Measurements from ENCODE around the gene PCGF2.
"Not testable (repeated sequence)": the region's sequence is repeated elsewhere in the genome, so short reads cannot be mapped to it uniquely, and the experiment has no call there.

PCGF2 gene

DNA sequence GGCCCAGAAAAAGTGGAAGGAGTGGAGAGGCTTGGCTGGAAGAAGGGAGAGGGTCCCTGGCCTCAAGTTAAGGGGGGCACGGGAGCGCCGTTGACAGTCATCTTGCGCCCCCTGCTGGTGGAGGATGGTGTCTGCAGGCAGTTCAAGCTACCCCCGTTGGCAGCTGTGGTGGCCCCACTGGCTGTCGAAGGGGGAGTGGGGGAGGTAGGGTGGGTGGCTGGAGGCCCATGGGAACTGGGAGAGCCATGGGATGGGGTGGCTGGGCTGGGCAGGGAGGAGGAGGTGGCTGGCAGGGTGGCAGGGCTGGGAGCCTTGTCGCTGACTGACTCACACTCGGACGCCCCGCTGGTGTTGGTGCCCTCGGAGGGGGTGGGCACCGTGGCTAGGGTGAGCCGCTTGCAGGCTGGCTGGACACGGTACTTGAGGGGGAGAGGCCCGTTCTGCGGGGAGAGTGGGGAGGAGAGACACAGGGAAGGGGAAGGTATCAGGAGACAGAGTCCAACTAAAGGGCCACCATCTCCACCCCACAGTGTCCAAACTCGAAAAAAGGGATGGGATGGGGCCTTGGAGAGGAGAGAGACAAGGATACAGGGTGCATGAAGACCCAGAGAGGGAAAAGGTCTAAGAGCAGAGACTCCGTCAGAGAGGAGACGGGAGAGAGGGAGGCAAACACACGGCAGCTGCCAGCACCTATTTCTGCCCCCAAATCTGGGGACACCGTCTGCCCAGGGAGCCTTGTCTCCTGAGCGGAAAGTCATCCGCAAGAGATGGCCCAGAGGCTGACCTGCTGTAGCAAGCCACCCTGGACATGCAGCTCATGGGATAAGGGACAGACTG is 12.8 kb downstream of the PCGF2 start:
- no peak for DNase-seq (ENCODE audit: low spot score)

GRCh38 chr17:38733982-38734973 is 13.9 kb downstream of the PCGF2 start:
- no peak for DNase-seq (ENCODE audit: low spot score)

- DNase-seq (ENCODE audit: low spot score): no peak
Measured at GRCh38 chr17:38733282-38733981, 14.7 kb downstream of the PCGF2 start.

DNA sequence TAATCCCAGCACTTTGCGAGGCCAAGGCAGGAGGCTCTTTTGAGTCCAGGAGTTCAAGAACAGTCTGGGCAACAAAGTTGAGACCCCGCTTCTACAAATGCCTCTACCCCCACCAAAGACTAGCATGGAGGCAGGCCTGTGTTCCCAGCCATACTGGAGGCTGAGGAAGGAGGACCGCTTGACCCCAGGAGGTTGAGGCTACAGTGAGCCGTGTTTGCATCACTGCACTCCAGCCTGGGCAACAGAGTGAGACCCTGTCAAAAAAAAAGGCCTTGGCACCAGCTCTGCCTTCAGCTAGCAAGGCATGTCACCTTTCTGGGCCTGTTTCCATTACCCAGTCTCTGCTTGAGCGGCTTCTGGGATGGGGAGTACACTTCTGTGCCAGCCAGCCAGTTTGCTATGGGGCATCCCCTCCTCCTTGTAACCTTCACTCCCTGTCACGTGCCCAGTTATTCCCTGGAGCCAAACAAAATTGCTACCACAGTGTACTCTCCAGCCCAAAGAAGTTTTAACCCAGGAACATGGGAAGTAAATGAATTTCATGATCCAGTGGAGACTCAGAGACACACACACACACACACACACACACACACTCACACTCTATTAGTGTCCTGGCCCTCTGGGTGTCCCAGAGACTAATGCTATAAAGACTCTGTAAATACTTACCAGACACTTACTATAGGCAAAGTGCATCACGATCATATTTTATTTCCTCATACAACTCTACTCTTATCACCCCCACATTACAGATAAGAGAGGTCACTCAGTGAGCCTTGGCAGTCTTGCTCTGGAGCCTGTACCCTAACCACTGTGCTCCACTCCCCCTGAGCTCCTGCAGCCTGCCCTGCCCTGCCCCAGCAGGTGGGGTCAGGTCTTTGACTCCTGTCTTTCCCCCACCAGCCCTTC is 15.5 kb downstream of the PCGF2 start:
- DNase-seq (ENCODE audit: low spot score): no peak

GRCh38 chr17:38731526-38732294 is 16.4 kb downstream of the PCGF2 start:
- no peak for DNase-seq (ENCODE audit: low spot score)

DNA sequence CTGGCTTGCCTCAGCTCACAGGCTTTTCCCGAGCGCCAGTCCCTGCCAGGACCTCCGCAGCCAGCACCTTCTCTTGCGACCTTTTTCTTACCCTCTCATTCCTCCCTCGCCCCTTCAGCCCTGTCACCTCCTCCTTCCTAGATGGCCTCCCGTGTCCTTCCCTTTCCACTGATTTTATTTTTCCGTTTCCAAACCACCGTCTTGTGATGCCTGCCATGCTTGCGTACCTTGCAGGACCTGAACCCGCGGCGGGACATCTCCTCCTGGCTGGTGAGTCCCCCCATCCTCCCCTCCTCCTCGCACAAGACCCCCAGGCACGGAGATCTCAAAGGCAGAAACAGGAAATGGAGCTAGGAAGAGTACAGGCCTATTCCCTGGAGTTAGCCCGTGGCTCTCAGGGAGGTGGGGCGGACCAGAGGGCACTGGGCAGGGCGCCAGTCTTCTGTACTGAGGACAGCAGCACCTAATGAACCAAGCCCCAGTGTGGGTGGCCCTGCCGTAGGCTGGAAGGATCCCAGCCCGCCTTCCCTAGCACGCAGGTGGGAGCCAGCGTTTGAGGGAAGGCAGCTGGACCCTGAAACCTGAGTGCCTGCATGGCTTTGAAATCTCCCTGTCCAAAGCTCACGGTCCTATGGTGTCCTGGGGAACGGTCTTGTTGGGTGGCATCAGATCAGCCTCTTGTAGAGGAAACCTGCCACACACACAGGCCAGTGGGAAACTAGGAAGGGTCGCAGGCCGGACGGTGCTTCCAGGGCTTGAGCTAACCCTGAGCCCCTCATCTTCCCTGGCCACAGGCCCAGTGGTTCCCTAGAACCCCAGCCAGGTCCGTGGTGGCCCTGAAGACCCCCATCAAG is 17.4 kb downstream of the PCGF2 start:
- no peak for DNase-seq (ENCODE audit: low spot score)

- DNase-seq (ENCODE audit: low spot score): peak; percentile 72
Measured at GRCh38 chr17:38729886-38730525, 18.1 kb downstream of the PCGF2 start, which contains the start of gene CISD3. TSS of gene CISD3 (plus strand) at chr17:38730341. CDS start at chr17:38730359, 18 bp downstream.

- no peak for DNase-seq (ENCODE audit: low spot score)
Measured at GRCh38 chr17:38729368-38729885, 18.7 kb downstream of the PCGF2 start.

DNA sequence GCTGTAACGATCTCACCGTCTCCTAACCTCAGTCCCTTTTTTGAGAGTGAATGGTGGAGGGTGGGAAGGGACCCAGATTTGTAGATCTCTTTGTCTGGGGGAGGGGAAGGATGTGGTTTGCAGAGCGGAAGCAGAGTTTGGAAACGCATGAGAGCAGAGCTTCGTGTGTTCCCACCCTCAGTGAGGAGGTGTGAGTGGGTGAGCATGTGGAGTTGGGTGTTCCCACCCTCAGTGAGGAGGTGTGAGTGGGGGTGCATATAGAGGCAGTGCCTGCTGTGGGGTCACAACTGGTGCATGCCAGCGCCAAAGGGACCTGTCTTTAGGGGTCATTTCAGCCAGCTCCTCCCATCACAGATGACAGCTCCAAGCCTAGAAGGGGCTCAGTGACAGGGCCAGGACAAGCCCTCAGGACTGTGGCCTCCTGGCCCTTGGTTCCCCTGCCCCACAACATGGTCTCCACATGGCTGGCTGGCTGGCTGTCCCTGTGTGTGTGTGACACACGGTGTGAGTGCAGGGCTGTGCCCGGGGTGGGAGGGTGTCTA is 19.8 kb downstream of the PCGF2 start:
- DNase-seq (ENCODE audit: low spot score): no peak

- no peak for DNase-seq (ENCODE audit: low spot score)
Measured at GRCh38 chr17:38727736-38728135, 20.4 kb downstream of the PCGF2 start.

- not testable (repeated sequence) for DNase-seq (ENCODE audit: low spot score)
Measured at GRCh38 chr17:38726145-38726544, 22.0 kb downstream of the PCGF2 start.

- DNase-seq (ENCODE audit: low spot score): no peak
Measured at GRCh38 chr17:38725066-38725465, 23.1 kb downstream of the PCGF2 start.

- no peak for DNase-seq (ENCODE audit: low spot score)
Measured at GRCh38 chr17:38724337-38724988, 23.7 kb downstream of the PCGF2 start.

DNA sequence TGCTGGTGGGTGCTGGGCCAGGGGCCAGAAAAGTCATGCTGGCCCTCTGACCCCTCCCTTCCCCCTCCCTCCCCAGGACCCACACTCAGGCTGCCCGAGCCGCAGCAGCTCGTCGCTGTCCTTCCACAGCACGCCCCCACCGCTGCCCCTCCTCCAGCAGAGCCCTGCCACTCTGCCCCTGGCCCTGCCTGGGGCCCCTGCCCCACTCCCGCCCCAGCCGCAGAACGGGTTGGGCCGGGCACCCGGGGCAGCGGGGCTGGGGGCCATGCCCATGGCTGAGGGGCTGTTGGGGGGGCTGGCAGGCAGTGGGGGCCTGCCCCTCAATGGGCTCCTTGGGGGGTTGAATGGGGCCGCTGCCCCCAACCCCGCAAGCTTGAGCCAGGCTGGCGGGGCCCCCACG is 26.3 kb downstream of the PCGF2 start:
- no peak for DNase-seq (ENCODE audit: low spot score)

DNA sequence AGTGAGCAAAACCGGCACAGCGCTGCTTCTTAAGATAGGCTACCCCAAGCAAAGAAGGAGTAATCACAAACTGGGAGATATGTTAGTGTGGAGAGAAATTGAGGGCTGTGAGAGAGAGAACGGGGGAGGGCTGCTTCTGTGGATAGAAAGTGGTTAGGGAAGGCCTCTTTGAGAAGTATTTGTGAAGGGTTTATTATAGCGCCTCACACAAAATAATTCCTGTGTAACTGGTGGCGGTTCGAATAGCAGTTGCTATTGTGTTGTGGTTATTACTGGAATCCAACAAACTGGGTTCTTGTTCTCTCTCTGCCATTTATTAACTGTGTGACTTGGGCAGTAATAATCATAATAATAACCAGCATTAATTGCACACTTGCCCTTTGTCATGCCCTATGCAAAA is 27.2 kb downstream of the PCGF2 start:
- no peak for DNase-seq (ENCODE audit: low spot score)

- DNase-seq (ENCODE audit: low spot score): no peak
Measured at GRCh38 chr17:38719943-38720641, 28.0 kb downstream of the PCGF2 start.

GRCh38 chr17:38719289-38719942 is 28.7 kb downstream of the PCGF2 start:
- no peak for DNase-seq (ENCODE audit: low spot score)
